Mammary epithelial cell (primary cell): ENCODE data around the gene BHMT2.
A peak's percentile ranks its signal among the peaks of the same experiment; 100 is the strongest.

Source experiments
- CTCF ChIP-seq, 2 donors: IDR thresholded peaks in 1 of 2; conservative IDR thresholded peaks in 1 of 2; 2 replicates each; pipeline ENCODE4 v1.5.1; 2011 to 2012; ENCODE audit warnings: inconsistent platforms in 2 of 2, low read length in 2 of 2, mild to moderate bottlenecking in 2 of 2, control low read depth in 1 of 2, low read depth in 1 of 2; ENCODE audit not compliant: insufficient read depth in 1 of 2; ENCODE audit errors: extremely low read depth in 1 of 2
- EZH2 ChIP-seq: IDR thresholded peaks from 2 replicates; pipeline ENCODE4 v1.6.1; 2012; ENCODE audit warnings: low read length, inconsistent platforms, borderline replicate concordance

DNA sequence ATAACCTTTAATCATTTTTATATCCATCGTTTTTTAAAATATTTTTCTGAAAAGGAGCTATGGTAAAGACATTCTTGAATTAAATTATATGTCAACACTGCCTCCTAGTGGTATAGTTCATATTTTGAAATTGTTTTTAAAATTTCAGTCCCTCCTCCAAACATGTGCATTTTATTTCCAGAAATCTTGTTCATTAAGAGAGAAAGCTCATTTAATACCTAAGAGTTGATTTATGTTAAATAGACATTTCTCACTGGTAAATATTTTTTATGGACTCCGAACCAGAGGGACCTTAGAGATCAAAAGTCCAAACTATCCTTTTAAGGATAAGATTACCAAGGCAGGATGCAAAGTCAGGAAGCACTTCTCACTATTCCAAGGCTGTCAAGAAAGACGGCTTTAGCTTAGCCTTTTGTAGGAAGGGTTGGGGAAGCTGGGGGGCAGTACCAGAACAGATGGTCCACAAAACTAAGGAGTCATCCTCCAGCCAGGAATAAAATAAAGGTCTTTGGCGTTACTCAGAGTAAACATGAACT lies 63.6 kb downstream of the BHMT2 start:
- TF ChIP-seq CTCF (conservative IDR thresholded peaks at IDR 0.05 in 1 of 2, IDR thresholded peaks at IDR 0.05 in 1 of 2; ENCODE audit: extremely low read depth in 1 of 2, insufficient read depth in 1 of 2, low read depth in 1 of 2, low read length in 2 of 2) (peak; percentile 23 to 43), EZH2 (no peak)
